ENCODE measurements around the gene SLC18B1.

The SLC18B1 gene

GRCh38 chr6:132764370-132764769 is 34.1 kb downstream of the SLC18B1 start:
- no peak for TF ChIP-seq OSR1 (CRISPR knock-in tag; IDR thresholded peaks at IDR 0.05)
- no peak for ATAC-seq

DNA sequence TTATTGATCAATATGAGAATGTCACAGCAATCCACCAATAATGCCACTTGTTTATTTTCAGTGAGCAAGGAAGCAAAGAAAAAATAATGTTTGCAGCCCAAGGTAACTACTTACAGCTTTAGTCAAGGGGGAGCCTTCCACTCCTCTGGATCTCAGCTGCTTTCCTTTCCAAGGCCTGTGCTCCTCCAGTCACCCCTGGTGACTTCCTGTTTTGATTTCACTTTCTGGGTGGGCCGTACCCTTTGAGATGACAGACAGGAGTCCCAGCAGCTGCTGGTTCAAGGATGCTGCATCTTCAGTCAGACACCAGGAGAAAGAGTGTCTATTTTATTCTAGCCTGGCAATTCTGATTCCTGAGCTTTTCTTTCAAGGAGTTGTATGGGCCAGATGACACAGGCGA is 35.2 kb downstream of the SLC18B1 start:
- no peak for ATAC-seq
- TF ChIP-seq ZFP30 (CRISPR knock-in tag; IDR thresholded peaks at IDR 0.05) = no peak

- no peak for TF ChIP-seq GLIS3 (CRISPR knock-in tag; IDR thresholded peaks at IDR 0.05)
- TF ChIP-seq ZNF8 (CRISPR knock-in tag; IDR thresholded peaks at IDR 0.05) = no peak
- no peak for TF ChIP-seq PPARA (CRISPR knock-in tag; IDR thresholded peaks at IDR 0.05; ENCODE audit: borderline replicate concordance)
- no peak for TF ChIP-seq ZFP30 (CRISPR knock-in tag; IDR thresholded peaks at IDR 0.05)
- TF ChIP-seq TOX (CRISPR knock-in tag; IDR thresholded peaks at IDR 0.05; ENCODE audit: borderline replicate concordance) = no peak
- TF ChIP-seq, protein P1, sequence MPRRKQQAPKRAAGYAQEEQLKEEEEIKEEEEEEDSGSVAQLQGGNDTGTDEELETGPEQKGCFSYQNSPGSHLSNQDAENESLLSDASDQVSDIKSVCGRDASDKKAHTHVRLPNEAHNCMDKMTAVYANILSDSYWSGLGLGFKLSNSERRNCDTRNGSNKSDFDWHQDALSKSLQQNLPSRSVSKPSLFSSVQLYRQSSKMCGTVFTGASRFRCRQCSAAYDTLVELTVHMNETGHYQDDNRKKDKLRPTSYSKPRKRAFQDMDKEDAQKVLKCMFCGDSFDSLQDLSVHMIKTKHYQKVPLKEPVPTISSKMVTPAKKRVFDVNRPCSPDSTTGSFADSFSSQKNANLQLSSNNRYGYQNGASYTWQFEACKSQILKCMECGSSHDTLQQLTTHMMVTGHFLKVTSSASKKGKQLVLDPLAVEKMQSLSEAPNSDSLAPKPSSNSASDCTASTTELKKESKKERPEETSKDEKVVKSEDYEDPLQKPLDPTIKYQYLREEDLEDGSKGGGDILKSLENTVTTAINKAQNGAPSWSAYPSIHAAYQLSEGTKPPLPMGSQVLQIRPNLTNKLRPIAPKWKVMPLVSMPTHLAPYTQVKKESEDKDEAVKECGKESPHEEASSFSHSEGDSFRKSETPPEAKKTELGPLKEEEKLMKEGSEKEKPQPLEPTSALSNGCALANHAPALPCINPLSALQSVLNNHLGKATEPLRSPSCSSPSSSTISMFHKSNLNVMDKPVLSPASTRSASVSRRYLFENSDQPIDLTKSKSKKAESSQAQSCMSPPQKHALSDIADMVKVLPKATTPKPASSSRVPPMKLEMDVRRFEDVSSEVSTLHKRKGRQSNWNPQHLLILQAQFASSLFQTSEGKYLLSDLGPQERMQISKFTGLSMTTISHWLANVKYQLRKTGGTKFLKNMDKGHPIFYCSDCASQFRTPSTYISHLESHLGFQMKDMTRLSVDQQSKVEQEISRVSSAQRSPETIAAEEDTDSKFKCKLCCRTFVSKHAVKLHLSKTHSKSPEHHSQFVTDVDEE (CRISPR knock-in tag; IDR thresholded peaks at IDR 0.05) = no peak
- no peak for ATAC-seq
Observed at GRCh38 chr6:132760256-132760655, 38.2 kb downstream of the SLC18B1 start.

DNA sequence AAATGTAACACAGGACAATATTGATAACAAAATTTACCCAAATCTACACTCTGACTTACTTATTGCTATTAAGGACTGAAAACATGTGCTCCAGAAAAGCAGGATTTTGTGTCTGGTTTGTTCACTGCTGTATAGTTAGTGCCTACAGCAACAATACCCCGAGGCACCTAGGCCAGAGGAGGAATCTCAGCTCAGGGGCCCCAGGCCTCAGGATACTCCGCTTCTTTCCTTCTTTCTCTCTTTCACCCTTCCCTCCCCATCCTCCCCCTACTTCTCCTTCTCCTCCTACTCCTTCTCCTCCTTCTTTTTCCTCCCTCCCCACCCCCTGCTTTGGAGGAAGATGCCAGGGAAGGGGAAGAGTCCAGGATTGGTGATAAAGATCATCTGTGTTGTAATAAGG is 39.7 kb downstream of the SLC18B1 start:
- TF ChIP-seq ISL1 (CRISPR knock-in tag; IDR thresholded peaks at IDR 0.05) (no peak), CSDC2 (CRISPR knock-in tag; IDR thresholded peaks at IDR 0.05) (no peak), POU6F1 (CRISPR knock-in tag; IDR thresholded peaks at IDR 0.05; ENCODE audit: borderline replicate concordance, low read depth) (no peak), CSRNP3 (CRISPR knock-in tag; IDR thresholded peaks at IDR 0.05) (no peak), CREB5 (CRISPR knock-in tag; IDR thresholded peaks at IDR 0.05; ENCODE audit: low read depth) (no peak), TCF4 (CRISPR knock-in tag; IDR thresholded peaks at IDR 0.05; ENCODE audit: borderline replicate concordance) (no peak), ARNTL (CRISPR knock-in tag; IDR thresholded peaks at IDR 0.05; ENCODE audit: borderline replicate concordance, low read depth) (no peak), ZFP3 (CRISPR knock-in tag; IDR thresholded peaks at IDR 0.05) (no peak), ZC3H10 (CRISPR knock-in tag; IDR thresholded peaks at IDR 0.05) (no peak), ZFP30 (CRISPR knock-in tag; IDR thresholded peaks at IDR 0.05) (no peak), ZNF70 (CRISPR knock-in tag; IDR thresholded peaks at IDR 0.05) (no peak), ZNF565 (CRISPR knock-in tag; conservative IDR thresholded peaks at IDR 0.05; ENCODE audit: low read depth) (no peak), GLIS3 (CRISPR knock-in tag; IDR thresholded peaks at IDR 0.05) (no peak), ESRRG (CRISPR knock-in tag; IDR thresholded peaks at IDR 0.05) (no peak), BACH2 (CRISPR knock-in tag; IDR thresholded peaks at IDR 0.05; ENCODE audit: borderline replicate concordance) (no peak), TOX (CRISPR knock-in tag; IDR thresholded peaks at IDR 0.05; ENCODE audit: borderline replicate concordance) (no peak), SNAI2 (CRISPR knock-in tag; IDR thresholded peaks at IDR 0.05) (no peak), PPARA (CRISPR knock-in tag; IDR thresholded peaks at IDR 0.05; ENCODE audit: borderline replicate concordance) (no peak)
- TF ChIP-seq, protein P2, sequence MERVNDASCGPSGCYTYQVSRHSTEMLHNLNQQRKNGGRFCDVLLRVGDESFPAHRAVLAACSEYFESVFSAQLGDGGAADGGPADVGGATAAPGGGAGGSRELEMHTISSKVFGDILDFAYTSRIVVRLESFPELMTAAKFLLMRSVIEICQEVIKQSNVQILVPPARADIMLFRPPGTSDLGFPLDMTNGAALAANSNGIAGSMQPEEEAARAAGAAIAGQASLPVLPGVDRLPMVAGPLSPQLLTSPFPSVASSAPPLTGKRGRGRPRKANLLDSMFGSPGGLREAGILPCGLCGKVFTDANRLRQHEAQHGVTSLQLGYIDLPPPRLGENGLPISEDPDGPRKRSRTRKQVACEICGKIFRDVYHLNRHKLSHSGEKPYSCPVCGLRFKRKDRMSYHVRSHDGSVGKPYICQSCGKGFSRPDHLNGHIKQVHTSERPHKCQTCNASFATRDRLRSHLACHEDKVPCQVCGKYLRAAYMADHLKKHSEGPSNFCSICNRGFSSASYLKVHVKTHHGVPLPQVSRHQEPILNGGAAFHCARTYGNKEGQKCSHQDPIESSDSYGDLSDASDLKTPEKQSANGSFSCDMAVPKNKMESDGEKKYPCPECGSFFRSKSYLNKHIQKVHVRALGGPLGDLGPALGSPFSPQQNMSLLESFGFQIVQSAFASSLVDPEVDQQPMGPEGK (CRISPR knock-in tag; IDR thresholded peaks at IDR 0.05; ENCODE audit: borderline replicate concordance) = no peak
- TF ChIP-seq, protein P1 (CRISPR knock-in tag; IDR thresholded peaks at IDR 0.05) = no peak

More for the DNA sequence above, 39.7 kb downstream of the SLC18B1 start:
- no peak for ATAC-seq

Data from SK-N-SH treated with all-trans-retinoic acid at 6 μM for 48 hours (cell line).